PFSK-1 (cell line): ENCODE results near the gene FUCA1.

Experiments used
- FOXP2 ChIP-seq: optimal IDR thresholded peaks from 2 replicates; pipeline ENCODE3; 2011; ENCODE audit warnings: borderline replicate concordance, control low read depth, inconsistent platforms; ENCODE audit not compliant: insufficient read depth; ENCODE audit errors: extremely low read length, extremely low read depth
- POLR2AphosphoS5 ChIP-seq: IDR thresholded peaks from 2 replicates; pipeline ENCODE4 v1.6.1; 2012; ENCODE audit warnings: low read depth, mild to moderate bottlenecking, control low read depth, low read length, moderate library complexity
- REST ChIP-seq, 2 experiments: IDR thresholded peaks; 2 replicates each; pipeline versions ENCODE4 v1.6.1 to v1.8.0; 2011 to 2012; ENCODE audit warnings: low read depth in 2 of 2, low read length in 2 of 2, control low read depth in 1 of 2, inconsistent platforms in 1 of 2, mild to moderate bottlenecking in 1 of 2, moderate library complexity in 1 of 2; ENCODE audit not compliant: insufficient read depth in 1 of 2
- SIN3A ChIP-seq: IDR thresholded peaks from 2 replicates; pipeline ENCODE4 v1.6.1; 2012; ENCODE audit warnings: mild to moderate bottlenecking, low read length, moderate library complexity, borderline replicate concordance; ENCODE audit not compliant: insufficient read depth
- TAF1 ChIP-seq: IDR thresholded peaks from 2 replicates; pipeline ENCODE4 v1.6.1; 2012; ENCODE audit warnings: low read length, control low read depth, borderline replicate concordance; ENCODE audit not compliant: insufficient read depth

Gene FUCA1

DNA sequence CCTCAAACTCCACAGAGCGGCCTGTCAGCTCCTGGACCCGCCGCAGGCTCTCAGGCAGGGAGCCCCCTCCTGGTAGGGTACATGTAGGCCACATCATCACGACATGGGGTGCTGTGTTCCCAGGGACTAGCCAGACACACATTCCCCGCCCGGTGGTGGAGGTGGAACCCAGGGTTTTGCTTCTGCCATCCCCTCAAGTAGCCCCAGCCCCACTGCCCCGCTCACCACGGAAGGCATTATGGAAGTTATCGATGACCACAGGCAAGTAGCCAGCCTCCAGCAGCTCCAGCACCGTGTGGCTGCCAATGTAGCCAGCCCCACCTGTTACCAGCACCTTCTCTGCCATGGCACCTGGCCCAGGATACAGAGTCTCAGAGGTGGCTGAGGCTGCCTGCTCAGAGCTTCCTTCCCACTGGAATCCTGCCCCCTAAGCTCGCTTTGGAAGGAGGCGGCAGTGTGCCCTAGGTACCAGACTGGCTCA lies 69.4 kb downstream of the FUCA1 start:
- no peak for TF ChIP-seq FOXP2
- TF ChIP-seq POLR2AphosphoS5, result no peak
- no peak for TF ChIP-seq SIN3A
- TF ChIP-seq TAF1, result no peak
- TF ChIP-seq REST (IDR thresholded peaks at IDR 0.05; ENCODE audit: insufficient read depth in 1 of 2, low read depth in 2 of 2, low read length in 2 of 2), result no peak

DNA sequence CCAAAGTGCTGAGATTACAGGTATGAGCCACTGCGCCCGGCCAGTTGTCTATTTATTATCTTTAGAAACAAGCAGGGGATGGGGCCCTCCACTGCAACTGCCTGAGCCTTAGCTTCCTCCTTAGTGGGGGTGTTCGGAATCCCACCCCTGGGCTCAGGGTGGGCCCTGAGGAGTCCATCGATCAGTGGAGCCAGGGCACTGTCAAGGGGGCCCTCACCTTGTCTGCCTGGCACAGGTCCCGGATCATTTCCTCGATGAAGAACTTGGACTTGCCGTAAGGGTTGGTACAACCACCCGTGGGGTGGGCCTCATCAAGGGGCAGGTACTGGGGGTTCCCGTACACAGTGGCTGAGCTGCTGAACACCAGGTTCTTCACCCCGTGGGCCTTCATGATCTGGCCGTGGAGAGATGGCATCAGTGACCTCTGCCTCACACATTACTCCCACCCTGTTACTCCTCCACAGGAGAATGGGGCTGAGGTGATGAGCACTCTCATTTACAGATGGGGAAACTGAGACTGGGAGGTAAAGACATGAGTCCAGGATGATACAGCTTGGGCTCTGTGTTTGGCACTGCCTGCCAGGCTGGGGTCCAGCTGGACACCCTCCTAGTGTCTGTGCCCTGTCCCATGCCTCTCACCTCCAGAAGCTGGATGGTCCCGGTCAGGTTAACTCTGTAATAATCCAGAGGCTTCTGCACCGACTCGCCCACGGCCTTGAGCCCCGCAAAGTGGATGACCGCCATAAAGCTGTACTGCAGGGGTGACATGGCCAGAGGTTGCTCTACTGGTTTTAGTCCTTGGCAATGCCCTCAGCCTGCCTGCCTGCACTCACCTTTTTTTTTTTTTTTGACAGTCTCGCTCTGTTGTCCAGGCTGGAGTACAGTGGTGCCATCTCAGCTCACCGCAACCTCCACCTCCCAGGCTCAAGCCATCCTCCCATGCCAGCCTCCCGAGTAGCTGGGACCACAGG lies 70.3 kb downstream of the FUCA1 start:
- TF ChIP-seq POLR2AphosphoS5 (no peak), TAF1 (no peak), SIN3A (no peak), FOXP2 (no peak), REST (IDR thresholded peaks at IDR 0.05; ENCODE audit: insufficient read depth in 1 of 2, low read depth in 2 of 2, low read length in 2 of 2) (no peak)

- TF ChIP-seq TAF1, result no peak
- no peak for TF ChIP-seq POLR2AphosphoS5
- TF ChIP-seq SIN3A, result no peak
- no peak for TF ChIP-seq REST (IDR thresholded peaks at IDR 0.05; ENCODE audit: insufficient read depth in 1 of 2, low read depth in 2 of 2, low read length in 2 of 2)
- no peak for TF ChIP-seq FOXP2
These were observed 71.4 kb downstream of the FUCA1 start for GRCh38 chr1:23796466-23797271.

DNA sequence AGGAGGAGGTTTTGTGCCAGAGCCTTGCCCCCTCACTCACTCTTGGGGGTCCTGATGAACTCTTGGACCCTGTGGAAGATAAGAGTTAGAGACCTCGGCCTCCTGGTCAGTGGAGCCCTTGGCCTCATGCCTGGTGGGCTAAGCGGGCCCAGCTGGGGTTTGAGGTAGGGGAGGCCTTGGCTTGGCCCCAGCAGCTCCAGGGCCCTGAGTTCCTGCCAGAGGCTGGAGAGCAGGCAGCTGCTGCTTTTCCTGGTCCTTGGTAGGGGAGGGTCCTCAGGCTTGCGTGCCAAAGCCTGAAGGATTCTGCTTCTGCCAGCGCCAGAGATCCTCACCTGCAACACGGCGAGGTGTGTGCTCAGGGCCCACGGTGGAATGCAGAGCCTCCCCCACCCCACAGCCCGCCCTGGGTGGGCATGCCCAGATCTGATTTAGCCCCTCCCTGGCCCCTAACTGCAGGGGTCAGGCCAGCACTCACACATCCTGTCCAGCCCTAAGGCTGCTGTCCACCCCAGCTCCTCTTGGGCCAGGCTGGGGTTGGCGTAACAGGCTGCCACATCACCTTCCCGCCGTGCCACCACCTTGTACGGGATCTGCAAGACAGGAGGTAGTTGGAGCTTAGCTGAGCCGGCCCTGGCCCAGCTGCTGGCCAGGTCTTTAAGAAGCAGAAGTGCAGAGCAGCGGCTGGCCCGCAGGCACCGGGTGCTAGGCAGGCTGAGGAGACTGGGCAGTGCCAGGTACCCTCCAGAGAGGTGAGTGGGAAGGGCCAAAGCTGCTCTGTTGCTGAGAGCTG lies 72.2 kb downstream of the FUCA1 start:
- TF ChIP-seq TAF1 (no peak), FOXP2 (no peak), POLR2AphosphoS5 (no peak), SIN3A (no peak), REST (IDR thresholded peaks at IDR 0.05; ENCODE audit: insufficient read depth in 1 of 2, low read depth in 2 of 2, low read length in 2 of 2) (no peak)
